Neural crest cell (in vitro differentiated cells): ENCODE measurements around the gene EGR1. TPM values are rescaled to one million over a fixed set of nuclear protein-coding genes. Genes with fewer than 3 reads are reported as not detected.

ENCODE experiments used
- DNase-seq: peaks from one replicate; pipeline ENCODE4 v3.0.0; 2021; ENCODE audit warnings: low read depth, mixed read lengths, low spot score
- H3K27ac Mint-ChIP-seq: one replicate; pipeline ENCODE4 v1.8.0; 2021; ENCODE audit warnings: mild to moderate bottlenecking, mixed read lengths; ENCODE audit not compliant: unreplicated experiment
- H3K27me3 Mint-ChIP-seq: 2 replicates; pipeline ENCODE4 v1.8.0; 2021; ENCODE audit warnings: low read depth, mild to moderate bottlenecking, mixed read lengths
- H3K36me3 Mint-ChIP-seq: 2 replicates; pipeline ENCODE4 v1.8.0; 2021; ENCODE audit warnings: low read depth, mild to moderate bottlenecking, mixed read lengths
- H3K4me1 Mint-ChIP-seq: 2 replicates; pipeline ENCODE4 v1.8.0; 2021; ENCODE audit warnings: mixed read lengths
- H3K4me3 Mint-ChIP-seq: one replicate; pipeline ENCODE4 v1.8.0; 2021; ENCODE audit warnings: mild to moderate bottlenecking, mixed read lengths
- H3K9me3 Mint-ChIP-seq: 2 replicates; pipeline ENCODE4 v1.8.0; 2021; ENCODE audit warnings: mixed read lengths
- total RNA-seq: library from RNA; stranded (reverse); gene quantifications from 2 replicates; pipeline ENCODE4 v1.2.1, GENCODE V29; 2021
- TF ChIP-seq, protein P1 (sequence below): fragments of 200-600 bp; sonication (generic); conservative IDR thresholded peaks from 2 replicates; pipeline ENCODE4 v1.5.0; 2021; ENCODE audit warnings: antibody characterized with exemption, mild to moderate bottlenecking

Gene EGR1
- total RNA-seq, 1 donor from 2014 or later = 21.5 TPM

DNA sequence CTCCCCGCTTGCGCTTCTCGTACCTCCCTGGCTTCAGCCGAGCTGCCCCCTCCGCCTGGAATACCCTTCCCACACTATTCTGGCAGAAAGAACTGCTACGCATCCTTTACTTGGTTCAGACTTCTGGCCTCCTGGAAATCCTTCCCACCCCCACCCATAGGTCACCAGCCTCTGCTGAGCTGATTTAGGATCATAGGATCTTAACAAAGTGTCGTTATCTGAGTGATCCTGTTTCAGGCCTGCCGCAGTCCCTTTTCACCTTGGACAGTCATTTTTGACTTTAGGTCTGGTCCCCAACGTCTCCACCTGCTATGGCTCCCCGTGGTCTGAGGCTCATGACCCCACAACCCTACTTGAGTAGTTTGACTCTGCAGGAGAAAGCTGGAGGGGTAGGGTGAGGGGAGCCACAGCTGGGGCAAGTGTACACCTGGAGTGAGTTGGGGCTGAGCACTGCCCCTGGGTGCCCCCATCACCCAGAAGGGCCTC lies 27.3 kb downstream of the EGR1 start:
- DNase-seq = no peak
- no peaks in the 10 kb centered on the region for H3K36me3 Mint-ChIP-seq
- no peaks in the 10 kb centered on the region for H3K9me3 Mint-ChIP-seq
- H3K4me1 Mint-ChIP-seq = peaks cover 36% of the 10 kb centered on the region
- peak overlapping the region; percentile 90 for H3K4me3 Mint-ChIP-seq
- peaks cover 9% of the 10 kb centered on the region for H3K27me3 Mint-ChIP-seq
- H3K27ac Mint-ChIP-seq = peak overlapping the region; percentile 93
- TF ChIP-seq, protein P1, sequence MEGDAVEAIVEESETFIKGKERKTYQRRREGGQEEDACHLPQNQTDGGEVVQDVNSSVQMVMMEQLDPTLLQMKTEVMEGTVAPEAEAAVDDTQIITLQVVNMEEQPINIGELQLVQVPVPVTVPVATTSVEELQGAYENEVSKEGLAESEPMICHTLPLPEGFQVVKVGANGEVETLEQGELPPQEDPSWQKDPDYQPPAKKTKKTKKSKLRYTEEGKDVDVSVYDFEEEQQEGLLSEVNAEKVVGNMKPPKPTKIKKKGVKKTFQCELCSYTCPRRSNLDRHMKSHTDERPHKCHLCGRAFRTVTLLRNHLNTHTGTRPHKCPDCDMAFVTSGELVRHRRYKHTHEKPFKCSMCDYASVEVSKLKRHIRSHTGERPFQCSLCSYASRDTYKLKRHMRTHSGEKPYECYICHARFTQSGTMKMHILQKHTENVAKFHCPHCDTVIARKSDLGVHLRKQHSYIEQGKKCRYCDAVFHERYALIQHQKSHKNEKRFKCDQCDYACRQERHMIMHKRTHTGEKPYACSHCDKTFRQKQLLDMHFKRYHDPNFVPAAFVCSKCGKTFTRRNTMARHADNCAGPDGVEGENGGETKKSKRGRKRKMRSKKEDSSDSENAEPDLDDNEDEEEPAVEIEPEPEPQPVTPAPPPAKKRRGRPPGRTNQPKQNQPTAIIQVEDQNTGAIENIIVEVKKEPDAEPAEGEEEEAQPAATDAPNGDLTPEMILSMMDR = no peak

DNA sequence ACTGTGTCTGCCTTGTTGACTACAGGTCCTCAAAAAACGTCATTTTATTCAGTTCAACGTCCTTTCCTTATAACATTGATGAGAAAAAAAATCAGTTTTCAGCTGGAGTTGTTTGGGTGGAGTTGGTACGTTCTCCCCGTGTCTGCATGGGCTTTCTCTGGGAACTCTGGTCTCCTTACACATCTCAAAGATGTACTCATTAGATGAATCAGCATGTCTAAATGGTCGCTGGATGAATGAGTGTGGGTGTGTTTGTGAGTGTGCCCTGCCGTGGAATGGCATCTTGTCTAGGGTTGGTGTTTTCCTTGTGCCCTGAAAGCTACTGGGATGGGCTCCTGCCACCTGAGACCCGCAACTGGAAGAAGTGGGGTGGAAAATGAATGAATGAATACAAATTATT lies 30.1 kb downstream of the EGR1 start:
- no peaks in the 10 kb centered on the region for H3K36me3 Mint-ChIP-seq
- TF ChIP-seq, protein P1 = no peak
- peak overlapping the region; percentile 63 for H3K4me3 Mint-ChIP-seq
- no peak overlapping the region for H3K27ac Mint-ChIP-seq
- no peak for DNase-seq
- no peaks in the 10 kb centered on the region for H3K9me3 Mint-ChIP-seq
- peaks cover 31% of the 10 kb centered on the region for H3K4me1 Mint-ChIP-seq
- H3K27me3 Mint-ChIP-seq = peaks cover 6% of the 10 kb centered on the region

DNA sequence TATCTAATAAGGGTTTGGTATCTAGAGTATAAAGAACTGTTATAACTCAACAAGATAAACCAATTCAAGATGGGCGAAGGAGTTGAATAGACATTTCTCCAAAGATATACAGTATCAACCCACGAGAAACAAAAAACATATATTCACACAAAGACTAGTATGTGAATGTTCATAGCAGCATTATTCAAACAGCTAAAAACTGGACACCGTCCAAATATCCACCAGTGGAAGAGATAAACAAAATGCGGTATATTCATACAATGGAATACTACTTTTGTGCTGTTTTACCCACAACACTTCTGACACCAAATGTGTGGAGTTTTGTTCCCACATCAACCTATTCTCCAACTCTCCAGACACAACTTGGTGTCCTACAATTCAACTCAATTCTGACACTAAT lies 33.1 kb downstream of the EGR1 start:
- TF ChIP-seq, protein P1 = no peak
- no peaks in the 10 kb centered on the region for H3K36me3 Mint-ChIP-seq
- H3K27ac Mint-ChIP-seq = no peak overlapping the region
- H3K4me3 Mint-ChIP-seq = no peak overlapping the region
- peaks cover 10% of the 10 kb centered on the region for H3K4me1 Mint-ChIP-seq
- no peak for DNase-seq
- peaks cover 2% of the 10 kb centered on the region for H3K27me3 Mint-ChIP-seq
- no peaks in the 10 kb centered on the region for H3K9me3 Mint-ChIP-seq

DNA sequence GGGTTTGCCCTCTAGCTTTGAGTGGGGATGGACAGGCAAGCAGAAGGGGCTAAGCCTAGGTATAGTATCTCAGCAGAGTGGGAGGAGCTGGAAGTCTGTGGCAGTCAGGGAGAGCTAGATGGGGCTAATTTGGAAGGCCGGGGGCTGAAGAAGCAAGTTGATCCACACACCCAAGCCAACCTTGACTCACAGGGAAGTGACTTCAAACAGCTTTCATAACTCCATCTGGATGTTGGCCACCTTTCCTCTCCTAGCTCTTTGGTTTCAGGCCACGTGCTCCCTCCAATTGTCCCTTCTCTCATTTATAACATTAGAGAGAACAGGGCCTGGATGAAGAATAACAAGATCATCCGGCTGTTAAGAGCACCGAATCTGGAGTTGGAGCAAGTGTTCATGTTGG lies 36.8 kb downstream of the EGR1 start:
- TF ChIP-seq, protein P1 = no peak
- Mint-ChIP-seq H3K27me3 (no peaks in the 10 kb centered on the region), H3K4me1 (peaks cover 5% of the 10 kb centered on the region), H3K4me3 (no peak overlapping the region), H3K36me3 (no peaks in the 10 kb centered on the region), H3K9me3 (no peaks in the 10 kb centered on the region), H3K27ac (no peak overlapping the region)
- no peak for DNase-seq

DNA sequence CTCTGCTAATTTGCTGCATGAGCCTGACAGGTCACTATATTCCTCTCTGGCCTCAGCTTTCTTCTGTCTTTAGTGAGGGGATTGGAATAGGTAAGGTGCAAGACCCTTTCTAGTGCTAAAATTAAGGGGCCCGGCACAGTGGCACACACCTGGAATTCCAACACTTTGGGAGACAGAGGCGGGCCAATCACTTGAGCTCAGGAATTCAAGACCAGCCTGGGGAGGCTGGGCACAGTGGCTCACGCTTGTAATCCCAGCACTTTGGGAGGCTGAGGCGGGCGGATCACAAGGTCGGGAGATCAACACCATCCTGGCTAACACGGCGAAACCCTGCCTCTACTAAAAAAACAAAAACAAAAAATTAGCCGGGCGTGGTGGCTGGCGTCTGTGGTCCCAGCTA lies 37.2 kb downstream of the EGR1 start:
- no peaks in the 10 kb centered on the region for H3K27me3 Mint-ChIP-seq

More for the DNA sequence above, 37.2 kb downstream of the EGR1 start:
- Mint-ChIP-seq H3K4me1 (peaks cover 5% of the 10 kb centered on the region), H3K36me3 (peaks cover 2% of the 10 kb centered on the region), H3K27ac (no peak overlapping the region), H3K9me3 (no peaks in the 10 kb centered on the region), H3K4me3 (no peak overlapping the region)
- DNase-seq = no peak
- TF ChIP-seq, protein P1 = no peak
